ENCODE data around the gene PKP1. TPM values are rescaled to one million over a fixed set of nuclear protein-coding genes. Genes with fewer than 3 reads are reported as not detected.

The PKP1 gene
- total and polyA plus RNA-seq, 4 donors: 0.08 to 0.39 (median 0.21) TPM

- H3K27me3 ChIP-seq (ENCODE audit: control insufficient read depth in 1 of 2, insufficient read depth in 2 of 2, low read length in 1 of 2): no peaks in the 10 kb centered on the region
- no peaks in the 10 kb centered on the region for H3K9me3 ChIP-seq (ENCODE audit: control insufficient read depth, low read length)
- DNase-seq (peak in 1 of 2 donors; percentile 8), ATAC-seq (ENCODE audit: low FRiP score) (no peak)
- H3K27ac ChIP-seq (ENCODE audit: low read depth in 1 of 2, low read length in 2 of 2): no peak overlapping the region
- H3K4me1 ChIP-seq (ENCODE audit: control insufficient read depth in 1 of 2, insufficient read depth in 2 of 2, low read length in 2 of 2): no peaks in the 10 kb centered on the region
- no peaks in the 10 kb centered on the region for H3K36me3 ChIP-seq (ENCODE audit: control insufficient read depth in 1 of 2, insufficient read depth in 2 of 2, low read length in 1 of 2)
- H3K4me3 ChIP-seq (ENCODE audit: low read length in 2 of 2): no peak overlapping the region
- intact Hi-C loops (cut with DNase I): no loop called here
- 80 to 91% methylated on average over 6 of the region's 6 CpGs for WGBS, 2 donors
Measured at GRCh38 chr1:201270616-201271390, 12.5 kb upstream of the PKP1 start.

- H3K27me3 ChIP-seq (ENCODE audit: control insufficient read depth in 1 of 2, insufficient read depth in 2 of 2, low read length in 1 of 2): no peaks in the 10 kb centered on the region
- H3K36me3 ChIP-seq (ENCODE audit: control insufficient read depth in 1 of 2, insufficient read depth in 2 of 2, low read length in 1 of 2): no peaks in the 10 kb centered on the region
- no peaks in the 10 kb centered on the region for H3K9me3 ChIP-seq (ENCODE audit: control insufficient read depth, low read length)
- no peak overlapping the region for H3K4me3 ChIP-seq (ENCODE audit: low read length in 2 of 2)
- DNase-seq (peak in 1 of 2 donors; percentile 20), ATAC-seq (ENCODE audit: low FRiP score) (no peak)
- no peak overlapping the region for H3K27ac ChIP-seq (ENCODE audit: low read depth in 1 of 2, low read length in 2 of 2)
- 85% methylated on average over 10 of the region's 10 CpGs for WGBS, 2 donors
- intact Hi-C loops (cut with DNase I): no loop called here
- no peaks in the 10 kb centered on the region for H3K4me1 ChIP-seq (ENCODE audit: control insufficient read depth in 1 of 2, insufficient read depth in 2 of 2, low read length in 2 of 2)
Measured at GRCh38 chr1:201272799-201273198, 10.5 kb upstream of the PKP1 start.

GRCh38 chr1:201274616-201275252 is 8.6 kb upstream of the PKP1 start:
- Histone ChIP-seq H3K27ac (ENCODE audit: low read depth in 1 of 2, low read length in 2 of 2) (no peak overlapping the region), H3K4me1 (ENCODE audit: control insufficient read depth in 1 of 2, insufficient read depth in 2 of 2, low read length in 2 of 2) (no peaks in the 10 kb centered on the region), H3K36me3 (ENCODE audit: control insufficient read depth in 1 of 2, insufficient read depth in 2 of 2, low read length in 1 of 2) (no peaks in the 10 kb centered on the region), H3K9me3 (ENCODE audit: control insufficient read depth, low read length) (no peaks in the 10 kb centered on the region), H3K27me3 (ENCODE audit: control insufficient read depth in 1 of 2, insufficient read depth in 2 of 2, low read length in 1 of 2) (no peaks in the 10 kb centered on the region), H3K4me3 (ENCODE audit: low read length in 2 of 2) (no peak overlapping the region)
- intact Hi-C loops (cut with DNase I): no loop called here
- WGBS, 2 donors: 94 to 96% methylated on average over 12 of the region's 12 CpGs
- DNase-seq (no peak), ATAC-seq (ENCODE audit: low FRiP score) (no peak)

- no peak overlapping the region for H3K4me3 ChIP-seq (ENCODE audit: low read length in 2 of 2)
- H3K36me3 ChIP-seq (ENCODE audit: control insufficient read depth in 1 of 2, insufficient read depth in 2 of 2, low read length in 1 of 2): no peaks in the 10 kb centered on the region
- no peak overlapping the region for H3K27ac ChIP-seq (ENCODE audit: low read depth in 1 of 2, low read length in 2 of 2)
- WGBS, 2 donors: 52 to 56% methylated on average over 15 of the region's 15 CpGs
- H3K4me1 ChIP-seq (ENCODE audit: control insufficient read depth in 1 of 2, insufficient read depth in 2 of 2, low read length in 2 of 2): no peaks in the 10 kb centered on the region
- no peaks in the 10 kb centered on the region for H3K9me3 ChIP-seq (ENCODE audit: control insufficient read depth, low read length)
- H3K27me3 ChIP-seq (ENCODE audit: control insufficient read depth in 1 of 2, insufficient read depth in 2 of 2, low read length in 1 of 2): no peaks in the 10 kb centered on the region
- intact Hi-C loops (cut with DNase I): no loop called here
- DNase-seq (peak; percentile 78 to 85), ATAC-seq (ENCODE audit: low FRiP score) (no peak)
Measured at GRCh38 chr1:201275253-201275666, 8.0 kb upstream of the PKP1 start.

- no peak overlapping the region for H3K27ac ChIP-seq (ENCODE audit: low read depth in 1 of 2, low read length in 2 of 2)
- H3K9me3 ChIP-seq (ENCODE audit: control insufficient read depth, low read length): no peaks in the 10 kb centered on the region
- DNase-seq (no peak), ATAC-seq (ENCODE audit: low FRiP score) (peak; percentile 30)
- WGBS, 2 donors: 73 to 87% methylated on average over 5 to 6 of the region's 6 CpGs
- no peaks in the 10 kb centered on the region for H3K4me1 ChIP-seq (ENCODE audit: control insufficient read depth in 1 of 2, insufficient read depth in 2 of 2, low read length in 2 of 2)
- no peaks in the 10 kb centered on the region for H3K27me3 ChIP-seq (ENCODE audit: control insufficient read depth in 1 of 2, insufficient read depth in 2 of 2, low read length in 1 of 2)
- no peaks in the 10 kb centered on the region for H3K36me3 ChIP-seq (ENCODE audit: control insufficient read depth in 1 of 2, insufficient read depth in 2 of 2, low read length in 1 of 2)
- intact Hi-C loops (cut with DNase I): no loop called here
- no peak overlapping the region for H3K4me3 ChIP-seq (ENCODE audit: low read length in 2 of 2)
Measured at GRCh38 chr1:201276891-201277290, 6.4 kb upstream of the PKP1 start.

GRCh38 chr1:201277441-201277840 is 5.9 kb upstream of the PKP1 start:
- WGBS, 2 donors: 84 to 88% methylated on average over 4 of the region's 4 CpGs
- H3K27ac ChIP-seq (ENCODE audit: low read depth in 1 of 2, low read length in 2 of 2): no peak overlapping the region
- DNase-seq (no peak), ATAC-seq (ENCODE audit: low FRiP score) (no peak)
- H3K27me3 ChIP-seq (ENCODE audit: control insufficient read depth in 1 of 2, insufficient read depth in 2 of 2, low read length in 1 of 2): no peaks in the 10 kb centered on the region
- no peak overlapping the region for H3K4me3 ChIP-seq (ENCODE audit: low read length in 2 of 2)
- intact Hi-C loops (cut with DNase I): no loop called here
- no peaks in the 10 kb centered on the region for H3K9me3 ChIP-seq (ENCODE audit: control insufficient read depth, low read length)
- H3K36me3 ChIP-seq (ENCODE audit: control insufficient read depth in 1 of 2, insufficient read depth in 2 of 2, low read length in 1 of 2): no peaks in the 10 kb centered on the region
- H3K4me1 ChIP-seq (ENCODE audit: control insufficient read depth in 1 of 2, insufficient read depth in 2 of 2, low read length in 2 of 2): no peaks in the 10 kb centered on the region

- ATAC-seq (ENCODE audit: low FRiP score) (no peak), DNase-seq (peak in 1 of 2 donors; percentile 78)
- no peak overlapping the region for H3K27ac ChIP-seq (ENCODE audit: low read depth in 1 of 2, low read length in 2 of 2)
- no peaks in the 10 kb centered on the region for H3K36me3 ChIP-seq (ENCODE audit: control insufficient read depth in 1 of 2, insufficient read depth in 2 of 2, low read length in 1 of 2)
- no peaks in the 10 kb centered on the region for H3K27me3 ChIP-seq (ENCODE audit: control insufficient read depth in 1 of 2, insufficient read depth in 2 of 2, low read length in 1 of 2)
- 68 to 72% methylated on average over 8 of the region's 8 CpGs for WGBS, 2 donors
- no peaks in the 10 kb centered on the region for H3K9me3 ChIP-seq (ENCODE audit: control insufficient read depth, low read length)
- intact Hi-C loops (cut with DNase I): no loop called here
- H3K4me3 ChIP-seq (ENCODE audit: low read length in 2 of 2): no peak overlapping the region
- H3K4me1 ChIP-seq (ENCODE audit: control insufficient read depth in 1 of 2, insufficient read depth in 2 of 2, low read length in 2 of 2): no peaks in the 10 kb centered on the region
Measured at GRCh38 chr1:201279313-201279712, 4.0 kb upstream of the PKP1 start.

GRCh38 chr1:201280884-201281283 is 2.4 kb upstream of the PKP1 start:
- Histone ChIP-seq H3K4me1 (ENCODE audit: control insufficient read depth in 1 of 2, insufficient read depth in 2 of 2, low read length in 2 of 2) (no peaks in the 10 kb centered on the region), H3K9me3 (ENCODE audit: control insufficient read depth, low read length) (no peaks in the 10 kb centered on the region), H3K4me3 (ENCODE audit: low read length in 2 of 2) (no peak overlapping the region), H3K36me3 (ENCODE audit: control insufficient read depth in 1 of 2, insufficient read depth in 2 of 2, low read length in 1 of 2) (no peaks in the 10 kb centered on the region), H3K27ac (ENCODE audit: low read depth in 1 of 2, low read length in 2 of 2) (no peak overlapping the region), H3K27me3 (ENCODE audit: control insufficient read depth in 1 of 2, insufficient read depth in 2 of 2, low read length in 1 of 2) (no peaks in the 10 kb centered on the region)
- DNase-seq (no peak), ATAC-seq (ENCODE audit: low FRiP score) (no peak)
- 77% methylated on average over 5 of the region's 5 CpGs for WGBS, 2 donors
- intact Hi-C loops (cut with DNase I): no loop called here

GRCh38 chr1:201281573-201281972 is 1.7 kb upstream of the PKP1 start:
- DNase-seq (no peak), ATAC-seq (ENCODE audit: low FRiP score) (no peak)
- no peak overlapping the region for H3K27ac ChIP-seq (ENCODE audit: low read depth in 1 of 2, low read length in 2 of 2)
- intact Hi-C loops (cut with DNase I): no loop called here
- H3K9me3 ChIP-seq (ENCODE audit: control insufficient read depth, low read length): no peaks in the 10 kb centered on the region
- no peaks in the 10 kb centered on the region for H3K4me1 ChIP-seq (ENCODE audit: control insufficient read depth in 1 of 2, insufficient read depth in 2 of 2, low read length in 2 of 2)
- H3K4me3 ChIP-seq (ENCODE audit: low read length in 2 of 2): no peak overlapping the region
- H3K36me3 ChIP-seq (ENCODE audit: control insufficient read depth in 1 of 2, insufficient read depth in 2 of 2, low read length in 1 of 2): no peaks in the 10 kb centered on the region
- WGBS, 2 donors: 81 to 88% methylated on average over 3 of the region's 3 CpGs
- H3K27me3 ChIP-seq (ENCODE audit: control insufficient read depth in 1 of 2, insufficient read depth in 2 of 2, low read length in 1 of 2): no peaks in the 10 kb centered on the region
